A549 (cell line): ENCODE results near the gene TNRC6B. TPM values are rescaled to one million over a fixed set of nuclear protein-coding genes. Genes with fewer than 3 reads are reported as not detected.
A peak's percentile ranks its signal among the peaks of the same experiment; 100 is the strongest.

Experiments
- ATAC-seq, 2 experiments: fragments of 200-7000 bp in 1 of 2; fragments of >200 bp in 1 of 2; cut with Nextera tagmentation in 1 of 2; cut with Tn5 transposase in 1 of 2; 3 replicates each; pipeline versions ENCODE4 v1.8.0 to v1.9.1; 2018 to 2020; ENCODE audit warnings: mild to moderate bottlenecking in 1 of 2, moderate library complexity in 1 of 2
- CTCF ChIA-PET: fragments of 300-600 bp; sonication (Branson Sonifier 250); formaldehyde crosslinking; extraction: SDS; loops from one replicate; lab custom pipeline; 2021; ENCODE audit warnings: antibody characterized with exemption, inconsistent platforms; lab: Yijun Ruan, JAX
- POLR2A ChIA-PET: fragments of 350-600 bp; formaldehyde crosslinking; extraction: SDS; loops from one replicate; lab custom pipeline; 2021; ENCODE audit warnings: antibody characterized with exemption, inconsistent platforms; lab: Yijun Ruan, JAX
- DNase-seq, 2 experiments: peaks; one replicate each; pipeline versions ENCODE4 v3.0.0 to v3.0.0-alpha.2; 2011 to 2016; ENCODE audit warnings: low read depth in 1 of 2, low spot score in 1 of 2
- FAIRE-seq: peaks from 2 replicates; lab custom pipeline; 2011; peaks lifted over from hg19 to GRCh38; lab: Jason Lieb, UNC
- H3K27ac ChIP-seq, 2 experiments: fragments of >200 bp; sonication (Bioruptor Twin); formaldehyde crosslinking; 3 replicates each; pipeline ENCODE4 v1.5.1; 2016 to 2017
- H3K4me1 ChIP-seq: fragments of >200 bp; sonication (Bioruptor Twin); formaldehyde crosslinking; 3 replicates; pipeline ENCODE4 v1.6.1; 2016
- H3K4me2 ChIP-seq: fragments of >200 bp; sonication (Bioruptor Twin); formaldehyde crosslinking; 3 replicates; pipeline ENCODE4 v1.6.1; 2016
- H3K4me3 ChIP-seq: fragments of >200 bp; sonication (Bioruptor Twin); formaldehyde crosslinking; 3 replicates; pipeline ENCODE4 v1.5.1; 2016
- H3K9me3 ChIP-seq: fragments of >200 bp; sonication (Bioruptor Twin); formaldehyde crosslinking; 3 replicates; pipeline ENCODE4 v1.6.1; 2016
- CBX2 ChIP-seq: fragments of 200-600 bp; sonication (generic); IDR thresholded peaks from 2 replicates; pipeline ENCODE4 v1.6.1; 2016; ENCODE audit warnings: low read depth, mild to moderate bottlenecking, borderline replicate concordance
- CEBPB ChIP-seq, 2 experiments: fragments of >200 bp in 1 of 2; sonication (Bioruptor Twin) in 1 of 2; formaldehyde crosslinking in 1 of 2; IDR thresholded peaks; 2 replicates each; pipeline ENCODE4 v1.6.1; 2012 to 2016
- CHD4 ChIP-seq: fragments of 200-600 bp; sonication (generic); IDR thresholded peaks from 2 replicates; pipeline ENCODE4 v1.6.1; 2016; ENCODE audit warnings: antibody characterized with exemption, mild to moderate bottlenecking, borderline replicate concordance
- FOXS1 ChIP-seq: fragments of 250-450 bp; sonication (Bioruptor Pico); IDR thresholded peaks from 2 replicates; pipeline ENCODE4 v1.5.0; 2020; ENCODE audit warnings: mild to moderate bottlenecking, moderate library complexity
- HES2 ChIP-seq: fragments of >200 bp; sonication (Bioruptor Twin); formaldehyde crosslinking; IDR thresholded peaks from 2 replicates; pipeline ENCODE4 v1.6.1; 2016
- HEYL ChIP-seq: fragments of 250-450 bp; sonication (Bioruptor Pico); IDR thresholded peaks from 2 replicates; pipeline ENCODE4 v1.8.0; 2021; ENCODE audit warnings: mild to moderate bottlenecking, moderate library complexity
- JUN ChIP-seq, 2 experiments: fragments of >200 bp; sonication (Bioruptor Twin); formaldehyde crosslinking; IDR thresholded peaks; 2 replicates in 1 of 2; 3 replicates in 1 of 2; pipeline ENCODE4 v1.6.1; 2016 to 2017
- JUNB ChIP-seq: fragments of >200 bp; sonication (Bioruptor Twin); formaldehyde crosslinking; IDR thresholded peaks from 2 replicates; pipeline ENCODE4 v1.6.1; 2016
- MAZ ChIP-seq: fragments of 150-350 bp; IDR thresholded peaks from 2 replicates; pipeline ENCODE4 v1.6.1; 2014; ENCODE audit warnings: antibody characterized with exemption, low read depth, low read length, borderline replicate concordance
- MYC ChIP-seq: IDR thresholded peaks from 2 replicates; pipeline ENCODE4 v1.6.1; 2012; ENCODE audit warnings: mild to moderate bottlenecking, inconsistent platforms, low read length, improper control_type of control experiment, borderline replicate concordance
- NFE2L2 ChIP-seq: fragments of 150-350 bp; conservative IDR thresholded peaks from 2 replicates; pipeline ENCODE4 v1.6.1; 2014; ENCODE audit warnings: low read length
- NPAS2 ChIP-seq: fragments of 250-450 bp; sonication (Bioruptor Pico); IDR thresholded peaks from 2 replicates; pipeline ENCODE4 v1.8.0; 2022; ENCODE audit warnings: mild to moderate bottlenecking, moderate library complexity, borderline replicate concordance
- PBX3 ChIP-seq: IDR thresholded peaks from 2 replicates; pipeline ENCODE4 v1.6.1; 2012
- RCOR1 ChIP-seq: fragments of 150-350 bp; IDR thresholded peaks from 2 replicates; pipeline ENCODE4 v1.6.1; 2014; ENCODE audit warnings: antibody characterized with exemption, low read length, low read depth
- RFX5 ChIP-seq: fragments of 450-650 bp; IDR thresholded peaks from 2 replicates; pipeline ENCODE4 v1.7.1; 2014; ENCODE audit warnings: antibody characterized with exemption, mild to moderate bottlenecking, moderate library complexity
- SREBF2 ChIP-seq: fragments of 450-650 bp; IDR thresholded peaks from 2 replicates; pipeline ENCODE4 v1.6.1; 2014; ENCODE audit warnings: mild to moderate bottlenecking, moderate library complexity
- USF2 ChIP-seq: fragments of 450-650 bp; IDR thresholded peaks from 2 replicates; pipeline ENCODE4 v1.6.1; 2014; ENCODE audit warnings: antibody characterized with exemption
- ZNF302 ChIP-seq: fragments of 250-450 bp; sonication (Bioruptor Pico); IDR thresholded peaks from 2 replicates; pipeline ENCODE4 v1.9.0; 2021; ENCODE audit warnings: inconsistent platforms, mild to moderate bottlenecking, moderate library complexity
- WGBS: methylation state at CpG from one replicate; pipeline ENCODE4 v1.1.6; 2017; ENCODE audit errors: missing lambda C conversion rate; 5-methylcytosine and 5-hydroxymethylcytosine counted together
- polyA plus RNA-seq, 4 experiments: library from polyadenylated mRNA; depleted of rRNA in 3 of 4; stranded (reverse); fragments of >200 nt; fragmentation: RNase III in 1 of 4; extraction: RNeasy Plus Mini Kit Qiagen cat#74134 plus additional on column Dnase treatment in 1 of 4; gene quantifications; 2 replicates in 3 of 4; 3 replicates in 1 of 4; pipeline ENCODE4 v1.2.3, GENCODE V29; 2011 to 2017
- TF ChIP-seq, protein P1 (sequence below): fragments of 250-450 bp; sonication (Bioruptor Pico); IDR thresholded peaks from 2 replicates; pipeline ENCODE4 v1.5.0; 2021; ENCODE audit warnings: mild to moderate bottlenecking, moderate library complexity, borderline replicate concordance
- TF ChIP-seq, protein P2 (sequence below): IDR thresholded peaks from 2 replicates; pipeline ENCODE4 v1.6.1; 2012

TNRC6B gene
- polyA plus RNA-seq, 2 of the 4 experiments (the other 2 are of a cell fraction): 4.9 to 5.0 TPM

DNA sequence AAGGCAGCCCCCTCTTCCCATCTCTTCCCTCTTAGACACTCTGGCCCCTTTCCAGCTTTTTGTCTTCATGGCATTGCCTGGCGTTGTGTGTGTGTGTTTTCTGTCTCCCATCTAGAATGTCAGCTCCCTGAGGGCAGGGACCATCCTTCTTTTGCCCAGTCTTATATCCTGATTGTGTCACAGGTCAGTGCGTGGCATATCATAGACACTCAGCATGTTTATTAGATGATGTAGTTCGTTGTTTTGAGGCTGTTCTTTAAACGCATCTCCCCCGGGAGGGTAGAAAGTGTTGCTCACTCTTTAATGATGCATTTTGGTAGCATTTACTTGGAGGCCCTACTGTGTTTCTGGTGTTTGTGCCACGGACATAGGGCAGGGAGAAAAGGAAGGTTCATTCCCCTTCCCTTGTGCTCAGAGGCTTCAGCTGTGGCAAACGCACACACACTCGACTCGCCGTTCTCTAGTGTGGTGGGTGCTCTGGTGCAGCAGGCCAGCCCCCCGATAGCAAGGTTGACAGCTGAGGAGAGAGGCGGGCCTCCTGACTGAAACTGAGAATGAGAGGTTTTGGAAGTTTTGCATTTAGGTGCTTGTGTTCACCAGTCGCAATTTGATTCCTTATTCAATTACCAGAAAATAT lies 60.2 kb downstream of the TNRC6B start:
- Histone ChIP-seq H3K4me2 (peak overlapping the region; percentile 70), H3K9me3 (no peaks in the 10 kb centered on the region), H3K27ac (peak overlapping the region; percentile 69 to 87), H3K4me3 (no peak overlapping the region), H3K4me1 (peaks cover 47% of the 10 kb centered on the region)
- no peak for ATAC-seq
- FAIRE-seq: no peak
- ChIA-PET CTCF (no interaction called here), POLR2A (no interaction called here)
- no peak for DNase-seq
- 91% methylated on average over 12 of the region's 13 CpGs for whole genome bisulfite sequencing
- TF ChIP-seq JUN (IDR thresholded peaks at IDR 0.05): no peak
- TF ChIP-seq HEYL (CRISPR knock-in tag): no peak
- TF ChIP-seq NPAS2: no peak
- no peak for TF ChIP-seq FOXS1
- no peak for TF ChIP-seq HES2
- no peak for TF ChIP-seq ZNF302
- TF ChIP-seq NFE2L2: no peak
- no peak for TF ChIP-seq CBX2
- TF ChIP-seq PBX3: no peak
- TF ChIP-seq, protein P1, sequence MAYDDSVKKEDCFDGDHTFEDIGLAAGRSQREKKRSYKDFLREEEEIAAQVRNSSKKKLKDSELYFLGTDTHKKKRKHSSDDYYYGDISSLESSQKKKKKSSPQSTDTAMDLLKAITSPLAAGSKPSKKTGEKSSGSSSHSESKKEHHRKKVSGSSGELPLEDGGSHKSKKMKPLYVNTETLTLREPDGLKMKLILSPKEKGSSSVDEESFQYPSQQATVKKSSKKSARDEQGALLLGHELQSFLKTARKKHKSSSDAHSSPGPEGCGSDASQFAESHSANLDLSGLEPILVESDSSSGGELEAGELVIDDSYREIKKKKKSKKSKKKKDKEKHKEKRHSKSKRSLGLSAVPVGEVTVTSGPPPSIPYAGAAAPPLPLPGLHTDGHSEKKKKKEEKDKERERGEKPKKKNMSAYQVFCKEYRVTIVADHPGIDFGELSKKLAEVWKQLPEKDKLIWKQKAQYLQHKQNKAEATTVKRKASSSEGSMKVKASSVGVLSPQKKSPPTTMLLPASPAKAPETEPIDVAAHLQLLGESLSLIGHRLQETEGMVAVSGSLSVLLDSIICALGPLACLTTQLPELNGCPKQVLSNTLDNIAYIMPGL (CRISPR knock-in tag): no peak
- no peak for TF ChIP-seq RFX5
- no peak for TF ChIP-seq CHD4
- TF ChIP-seq MAZ: no peak
- no peak for TF ChIP-seq MYC
- TF ChIP-seq, all 56 proteins: peak for 0

- CTCF ChIA-PET: no interaction called here
- H3K4me3 ChIP-seq: 0 out of 3 replicates have a peak overlapping the region, but pooled peaks have one; percentile 19
- H3K27ac ChIP-seq: peak overlapping the region; percentile 69 to 87
- H3K4me1 ChIP-seq: peaks cover 47% of the 10 kb centered on the region
- FAIRE-seq: no peak
- WGBS: 18% methylated on average over 13 of the region's 16 CpGs
- TF ChIP-seq RFX5 (no peak), CEBPB (IDR thresholded peaks at IDR 0.05) (peak; percentile 65 to 75; a peak in 3 of 4 replicates), SREBF2 (no peak), JUNB (peak; percentile 21; the same call in 1 of the 2 replicates), USF2 (no peak), JUN (IDR thresholded peaks at IDR 0.05) (0 out of 5 replicates have a peak, but pooled peaks of 1 of the 2 experiments have one; percentile 16), RCOR1 (no peak)
- TF ChIP-seq, protein P2, sequence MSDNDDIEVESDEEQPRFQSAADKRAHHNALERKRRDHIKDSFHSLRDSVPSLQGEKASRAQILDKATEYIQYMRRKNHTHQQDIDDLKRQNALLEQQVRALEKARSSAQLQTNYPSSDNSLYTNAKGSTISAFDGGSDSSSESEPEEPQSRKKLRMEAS: 0 out of 2 replicates have a peak, but pooled peaks have one; percentile 2
- TF ChIP-seq, protein P1 (CRISPR knock-in tag): no peak
- TF ChIP-seq, all 56 proteins: peak for 4
- POLR2A ChIA-PET: interaction anchor here (1.1 kb wide), 1 partner anchor 61 kb away, joined by 7 read pairs; the partner anchor contains the start of gene TNRC6B
- peak; percentile 49 to 59 for DNase-seq
- no peaks in the 10 kb centered on the region for H3K9me3 ChIP-seq
- ATAC-seq: peak; percentile 92 to 94
- peak overlapping the region; percentile 70 for H3K4me2 ChIP-seq
Observed at GRCh38 chr22:40238425-40239344, 61.0 kb downstream of the TNRC6B start.
